ENCODE measurements around the gene CCM2. TPM values are rescaled to one million over a fixed set of nuclear protein-coding genes. Genes with fewer than 3 reads are reported as not detected.

CCM2 gene
- total RNA-seq, 1 donor from 2014 or later = 62.0 TPM

DNA sequence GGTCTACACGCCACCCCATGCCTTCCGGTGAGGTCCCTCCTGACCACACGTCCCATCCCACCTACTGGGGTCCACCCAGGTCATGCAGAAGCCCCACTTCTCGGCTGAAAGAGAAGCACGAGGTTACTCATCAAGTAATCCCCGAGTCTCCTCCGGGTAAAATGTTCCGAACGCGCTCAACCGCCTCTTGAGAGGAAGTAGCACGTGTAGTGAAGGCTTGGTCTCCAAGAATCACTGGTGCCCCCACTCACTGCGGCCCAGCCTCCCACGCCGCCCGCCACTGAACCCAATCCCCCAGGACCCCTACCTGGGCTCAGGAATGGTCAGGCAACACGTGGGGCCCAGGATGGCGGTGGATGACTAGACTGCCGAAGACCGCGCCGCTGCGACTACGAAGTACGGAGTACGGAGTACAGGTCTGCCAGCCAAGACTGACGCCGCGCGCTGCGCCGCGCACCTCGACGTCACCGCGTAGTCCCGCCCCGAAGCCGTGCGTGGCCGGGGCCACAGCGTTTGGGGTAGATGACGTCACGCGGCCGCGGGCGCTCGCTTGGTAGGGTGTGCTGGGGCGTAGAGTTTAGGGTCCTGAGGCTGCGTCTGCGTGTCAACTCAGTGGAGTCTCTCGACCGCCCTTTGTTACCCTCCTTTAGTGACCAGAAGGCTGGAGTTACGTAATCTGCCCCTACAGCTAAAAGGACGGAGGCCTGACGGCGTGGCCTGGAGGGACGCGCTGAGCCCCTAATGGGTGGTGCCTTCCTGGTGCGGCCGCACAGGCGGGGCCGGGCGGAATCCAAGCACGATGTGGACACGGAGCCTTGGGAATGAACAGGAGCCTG lies 13.6 kb upstream of the CCM2 start:
- Histone ChIP-seq H3K4me2 (ENCODE audit: low read length) (peak overlapping the region; percentile 91), H2AFZ (ENCODE audit: low read depth, low read length) (peak overlapping the region; percentile 88), H3K4me3 (ENCODE audit: insufficient read depth, low read depth, low read length) (peak overlapping the region; percentile 93), H3K9ac (ENCODE audit: low read length) (peak overlapping the region; percentile 93), H3K36me3 (ENCODE audit: insufficient read depth, low read length) (peaks cover 31% of the 10 kb centered on the region), H3K9me3 (ENCODE audit: insufficient read depth, low read depth, low read length) (no peaks in the 10 kb centered on the region), H3K4me1 (ENCODE audit: insufficient read depth, low read length) (peaks cover 34% of the 10 kb centered on the region), H3K27ac (ENCODE audit: low read depth, low read length) (peak overlapping the region; percentile 95), H3K79me2 (ENCODE audit: insufficient read depth, low read length) (peaks cover 39% of the 10 kb centered on the region), H3K27me3 (ENCODE audit: insufficient read depth, low read length) (no peaks in the 10 kb centered on the region), H4K20me1 (ENCODE audit: insufficient read depth, low read length) (peaks cover 37% of the 10 kb centered on the region)
- peaks cover 34% of the 10 kb centered on the region for H3K4me1 Mint-ChIP-seq (ENCODE audit: low read depth, unreplicated experiment)
- peaks cover 29% of the 10 kb centered on the region for H3K36me3 Mint-ChIP-seq (ENCODE audit: low read depth, unreplicated experiment)
- TF ChIP-seq, protein P1, sequence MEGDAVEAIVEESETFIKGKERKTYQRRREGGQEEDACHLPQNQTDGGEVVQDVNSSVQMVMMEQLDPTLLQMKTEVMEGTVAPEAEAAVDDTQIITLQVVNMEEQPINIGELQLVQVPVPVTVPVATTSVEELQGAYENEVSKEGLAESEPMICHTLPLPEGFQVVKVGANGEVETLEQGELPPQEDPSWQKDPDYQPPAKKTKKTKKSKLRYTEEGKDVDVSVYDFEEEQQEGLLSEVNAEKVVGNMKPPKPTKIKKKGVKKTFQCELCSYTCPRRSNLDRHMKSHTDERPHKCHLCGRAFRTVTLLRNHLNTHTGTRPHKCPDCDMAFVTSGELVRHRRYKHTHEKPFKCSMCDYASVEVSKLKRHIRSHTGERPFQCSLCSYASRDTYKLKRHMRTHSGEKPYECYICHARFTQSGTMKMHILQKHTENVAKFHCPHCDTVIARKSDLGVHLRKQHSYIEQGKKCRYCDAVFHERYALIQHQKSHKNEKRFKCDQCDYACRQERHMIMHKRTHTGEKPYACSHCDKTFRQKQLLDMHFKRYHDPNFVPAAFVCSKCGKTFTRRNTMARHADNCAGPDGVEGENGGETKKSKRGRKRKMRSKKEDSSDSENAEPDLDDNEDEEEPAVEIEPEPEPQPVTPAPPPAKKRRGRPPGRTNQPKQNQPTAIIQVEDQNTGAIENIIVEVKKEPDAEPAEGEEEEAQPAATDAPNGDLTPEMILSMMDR (IDR thresholded peaks at IDR 0.05; ENCODE audit: insufficient read depth, low read depth, low read length) = no peak
- TF ChIP-seq EZH2 (IDR thresholded peaks at IDR 0.05; ENCODE audit: insufficient read depth, low read length) = no peak
- H3K4me3 Mint-ChIP-seq (ENCODE audit: unreplicated experiment) = peak overlapping the region; percentile 94
- no peak for FAIRE-seq
- H3K27ac Mint-ChIP-seq (ENCODE audit: unreplicated experiment) = peak overlapping the region; percentile 94
- H3K27me3 Mint-ChIP-seq (ENCODE audit: low read depth, unreplicated experiment) = no peaks in the 10 kb centered on the region
- no peaks in the 10 kb centered on the region for H3K9me3 Mint-ChIP-seq (ENCODE audit: unreplicated experiment)
- peak; percentile 89 for DNase-seq (ENCODE audit: low read depth)

DNA sequence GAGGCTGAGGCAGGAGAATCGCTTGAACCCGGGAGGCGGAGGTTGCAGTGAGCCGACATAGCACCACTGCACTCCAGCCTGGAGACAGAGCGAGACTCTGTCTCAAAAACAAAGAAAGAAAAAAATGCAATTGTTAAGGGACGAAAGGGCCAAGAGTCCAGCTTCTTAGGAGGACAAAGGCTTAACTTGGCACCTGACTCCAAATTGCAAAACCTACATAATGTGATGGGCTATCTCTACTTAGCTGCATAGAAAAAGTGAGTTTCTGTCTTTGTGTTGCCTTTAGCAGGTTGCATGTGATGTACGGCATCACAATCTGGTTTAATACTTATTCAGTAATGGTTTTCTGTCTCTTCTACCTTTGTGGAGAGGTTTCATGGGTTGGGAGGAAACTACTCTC lies 12.5 kb upstream of the CCM2 start:
- no peak for FAIRE-seq
- H3K9me3 Mint-ChIP-seq (ENCODE audit: unreplicated experiment) = no peaks in the 10 kb centered on the region

More for the DNA sequence above, 12.5 kb upstream of the CCM2 start:
- peaks cover 39% of the 10 kb centered on the region for H3K79me2 ChIP-seq (ENCODE audit: insufficient read depth, low read length)
- no peaks in the 10 kb centered on the region for H3K9me3 ChIP-seq (ENCODE audit: insufficient read depth, low read depth, low read length)
- DNase-seq (ENCODE audit: low read depth) = no peak
- peak overlapping the region; percentile 94 for H3K27ac Mint-ChIP-seq (ENCODE audit: unreplicated experiment)
- H3K4me3 Mint-ChIP-seq (ENCODE audit: unreplicated experiment) = peak overlapping the region; percentile 94
- no peak overlapping the region for H3K9ac ChIP-seq (ENCODE audit: low read length)
- peaks cover 37% of the 10 kb centered on the region for H4K20me1 ChIP-seq (ENCODE audit: insufficient read depth, low read length)
- H3K4me3 ChIP-seq (ENCODE audit: insufficient read depth, low read depth, low read length) = no peak overlapping the region
- no peak overlapping the region for H3K27ac ChIP-seq (ENCODE audit: low read depth, low read length)
- H3K4me1 Mint-ChIP-seq (ENCODE audit: low read depth, unreplicated experiment) = peaks cover 34% of the 10 kb centered on the region
- peak overlapping the region; percentile 91 for H3K4me2 ChIP-seq (ENCODE audit: low read length)
- H3K36me3 Mint-ChIP-seq (ENCODE audit: low read depth, unreplicated experiment) = peaks cover 25% of the 10 kb centered on the region
- H3K36me3 ChIP-seq (ENCODE audit: insufficient read depth, low read length) = peaks cover 29% of the 10 kb centered on the region
- H3K27me3 ChIP-seq (ENCODE audit: insufficient read depth, low read length) = no peaks in the 10 kb centered on the region
- H3K27me3 Mint-ChIP-seq (ENCODE audit: low read depth, unreplicated experiment) = no peaks in the 10 kb centered on the region
- H3K4me1 ChIP-seq (ENCODE audit: insufficient read depth, low read length) = peaks cover 34% of the 10 kb centered on the region
- no peak overlapping the region for H2AFZ ChIP-seq (ENCODE audit: low read depth, low read length)
- TF ChIP-seq, protein P1 (IDR thresholded peaks at IDR 0.05; ENCODE audit: insufficient read depth, low read depth, low read length) = no peak
- no peak for TF ChIP-seq EZH2 (IDR thresholded peaks at IDR 0.05; ENCODE audit: insufficient read depth, low read length)

All from astrocyte (in vitro differentiated cells and primary cell).